Parathyroid adenoma (tissue), 2 donors: ENCODE measurements around the gene COX19.

Experiments
- H2AFZ ChIP-seq: fragments of 300-600 bp; sonication (generic); one replicate; pipeline ENCODE4 v1.7.0; 2017; ENCODE audit warnings: antibody characterized with exemption, mild to moderate bottlenecking
- H3K27ac ChIP-seq: fragments of 300-600 bp; sonication (generic); one replicate; pipeline ENCODE4 v1.7.0; 2017
- H3K27me3 ChIP-seq: fragments of 300-600 bp; sonication (generic); one replicate; pipeline ENCODE4 v1.7.0; 2017; ENCODE audit warnings: low read length; ENCODE audit not compliant: control insufficient read depth, insufficient read depth
- H3K36me3 ChIP-seq: fragments of 300-600 bp; sonication (generic); one replicate; pipeline ENCODE4 v1.7.0; 2017; ENCODE audit warnings: low read length; ENCODE audit not compliant: control insufficient read depth, insufficient read depth
- H3K4me1 ChIP-seq: fragments of 300-600 bp; sonication (generic); one replicate; pipeline ENCODE4 v1.7.0; 2017; ENCODE audit warnings: control low read depth
- H3K4me2 ChIP-seq: fragments of 300-600 bp; sonication (generic); one replicate; pipeline ENCODE4 v1.7.0; 2017; ENCODE audit warnings: low read length
- H3K4me3 ChIP-seq: fragments of 300-600 bp; sonication (generic); one replicate; pipeline ENCODE4 v1.7.0; 2017; ENCODE audit warnings: low read depth, low read length
- H3K79me2 ChIP-seq: fragments of 300-600 bp; sonication (generic); one replicate; pipeline ENCODE4 v1.7.0; 2017; ENCODE audit warnings: control low read depth
- H3K9ac ChIP-seq: fragments of 300-600 bp; sonication (generic); one replicate; pipeline ENCODE4 v1.7.0; 2017; ENCODE audit warnings: mild to moderate bottlenecking
- H3K9me3 ChIP-seq: fragments of 300-600 bp; sonication (generic); one replicate; pipeline ENCODE4 v1.7.0; 2017; ENCODE audit warnings: low read length; ENCODE audit not compliant: control insufficient read depth
- CTCF ChIP-seq: fragments of 300-600 bp; sonication (generic); IDR thresholded peaks from one replicate; pipeline ENCODE4 v1.7.0; 2017; ENCODE audit warnings: antibody characterized with exemption, mild to moderate bottlenecking
- donor health status: primary hyperparathyroidism.

Gene COX19

GRCh38 chr7:1019255-1019785, 44.0 kb upstream of the COX19 start:
- H3K79me2 ChIP-seq = peaks cover 17% of the 10 kb centered on the region
- H3K36me3 ChIP-seq = no peaks in the 10 kb centered on the region
- H3K4me1 ChIP-seq = no peaks in the 10 kb centered on the region
- H3K9me3 ChIP-seq = no peaks in the 10 kb centered on the region
- no peak overlapping the region for H3K9ac ChIP-seq
- no peak overlapping the region for H3K4me2 ChIP-seq
- H3K27me3 ChIP-seq = no peaks in the 10 kb centered on the region
- no peak overlapping the region for H2AFZ ChIP-seq
- H3K4me3 ChIP-seq = no peak overlapping the region
- TF ChIP-seq CTCF = no peak
- no peak overlapping the region for H3K27ac ChIP-seq

DNA sequence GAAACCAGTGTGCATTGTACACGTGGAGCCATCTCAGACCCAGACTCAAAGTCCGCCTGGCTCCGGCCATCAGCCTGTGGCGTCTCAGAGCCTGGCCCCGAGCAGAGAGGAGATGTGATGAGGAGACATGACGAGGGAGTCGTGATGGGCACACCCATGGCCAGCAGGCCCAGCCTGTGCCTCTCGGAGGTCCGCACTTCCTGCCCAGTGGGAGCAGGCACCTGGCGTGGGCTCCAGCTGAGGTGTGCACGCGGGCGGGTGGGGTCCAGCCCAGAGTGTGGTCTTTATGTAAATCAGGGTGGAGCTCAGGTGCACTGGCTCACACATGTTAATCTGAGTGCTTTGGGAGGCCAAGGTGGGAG, 43.0 kb upstream of the COX19 start:
- H3K4me3 ChIP-seq = no peak overlapping the region
- H3K79me2 ChIP-seq = peaks cover 17% of the 10 kb centered on the region
- H3K27me3 ChIP-seq = no peaks in the 10 kb centered on the region
- no peaks in the 10 kb centered on the region for H3K9me3 ChIP-seq
- H2AFZ ChIP-seq = no peak overlapping the region
- H3K9ac ChIP-seq = no peak overlapping the region
- H3K4me2 ChIP-seq = no peak overlapping the region
- TF ChIP-seq CTCF = no peak
- H3K27ac ChIP-seq = no peak overlapping the region
- H3K36me3 ChIP-seq = no peaks in the 10 kb centered on the region
- no peaks in the 10 kb centered on the region for H3K4me1 ChIP-seq

GRCh38 chr7:1017586-1018333, 42.4 kb upstream of the COX19 start:
- Histone ChIP-seq H3K9me3 (no peaks in the 10 kb centered on the region), H3K27ac (no peak overlapping the region), H3K79me2 (peaks cover 15% of the 10 kb centered on the region), H3K36me3 (no peaks in the 10 kb centered on the region), H3K27me3 (no peaks in the 10 kb centered on the region), H3K4me3 (no peak overlapping the region), H3K4me1 (no peaks in the 10 kb centered on the region), H3K9ac (no peak overlapping the region), H2AFZ (no peak overlapping the region), H3K4me2 (no peak overlapping the region)
- TF ChIP-seq CTCF = no peak

GRCh38 chr7:1016577-1017531, 41.5 kb upstream of the COX19 start:
- Histone ChIP-seq H3K9ac (no peak overlapping the region), H3K79me2 (peaks cover 14% of the 10 kb centered on the region), H2AFZ (no peak overlapping the region), H3K36me3 (no peaks in the 10 kb centered on the region), H3K27ac (no peak overlapping the region), H3K4me3 (no peak overlapping the region), H3K27me3 (no peaks in the 10 kb centered on the region), H3K4me2 (no peak overlapping the region), H3K9me3 (no peaks in the 10 kb centered on the region), H3K4me1 (no peaks in the 10 kb centered on the region)
- no peak for TF ChIP-seq CTCF
